ENCODE data around the gene FARS2.

The FARS2 gene

GRCh38 chr6:5316951-5317350, 55.6 kb downstream of the FARS2 start:
- DNase-seq (ENCODE audit: low read depth in 2 of 3, low spot score in 2 of 3) = no peak

DNA sequence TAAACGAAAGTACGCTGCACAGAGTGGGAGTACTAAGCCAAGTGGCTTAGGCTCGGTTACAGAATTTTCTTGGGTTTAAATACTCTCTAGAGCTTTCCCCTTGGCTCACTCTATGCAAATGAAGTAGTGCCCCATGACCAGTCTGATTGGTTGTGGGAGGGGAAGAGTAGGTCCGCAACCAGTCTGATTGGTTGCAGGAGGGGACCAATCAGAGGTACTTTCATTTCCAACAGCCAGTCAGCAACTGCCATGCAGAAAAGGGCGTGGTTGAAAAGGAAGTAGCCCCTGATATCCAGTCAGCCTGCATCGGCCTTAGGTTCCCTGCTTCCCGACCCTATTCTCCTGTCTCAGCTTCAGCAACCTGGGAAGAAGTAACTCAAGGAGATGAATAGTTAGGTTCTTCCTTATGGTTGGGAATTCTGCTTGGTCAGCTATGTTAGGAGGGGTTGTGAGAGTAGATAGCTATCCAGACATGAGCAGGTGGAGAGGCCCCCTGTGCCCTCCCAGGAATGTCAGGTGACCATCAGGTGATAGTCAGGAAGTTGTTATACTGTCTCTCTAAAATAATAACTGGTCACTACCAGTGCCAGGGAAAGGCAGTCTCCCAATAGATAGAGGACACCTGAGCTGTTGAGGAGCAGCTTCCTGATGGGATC, 57.4 kb downstream of the FARS2 start:
- DNase-seq (ENCODE audit: low read depth in 2 of 3, low spot score in 2 of 3) = no peak

DNA sequence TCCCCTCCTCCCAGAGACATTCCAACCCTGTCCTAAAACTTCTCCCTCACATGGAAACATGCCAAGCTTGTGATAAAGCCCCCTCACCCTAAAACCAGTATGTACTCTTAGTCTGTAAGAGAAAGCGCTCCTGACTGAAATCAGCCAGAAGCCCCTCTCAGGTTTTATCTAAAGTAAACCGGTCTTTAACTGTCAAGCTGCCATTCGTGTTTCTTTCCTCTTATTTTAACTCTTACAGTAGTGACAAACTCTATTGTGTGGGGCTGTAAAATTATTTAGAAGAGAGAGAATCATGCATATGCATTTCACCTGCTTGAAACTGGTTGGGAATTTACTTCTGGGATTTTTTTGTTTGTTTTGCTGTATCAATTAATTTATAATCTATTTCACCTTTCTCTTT, 62.7 kb downstream of the FARS2 start:
- no peak for DNase-seq (ENCODE audit: low read depth in 2 of 3, low spot score in 2 of 3)

DNA sequence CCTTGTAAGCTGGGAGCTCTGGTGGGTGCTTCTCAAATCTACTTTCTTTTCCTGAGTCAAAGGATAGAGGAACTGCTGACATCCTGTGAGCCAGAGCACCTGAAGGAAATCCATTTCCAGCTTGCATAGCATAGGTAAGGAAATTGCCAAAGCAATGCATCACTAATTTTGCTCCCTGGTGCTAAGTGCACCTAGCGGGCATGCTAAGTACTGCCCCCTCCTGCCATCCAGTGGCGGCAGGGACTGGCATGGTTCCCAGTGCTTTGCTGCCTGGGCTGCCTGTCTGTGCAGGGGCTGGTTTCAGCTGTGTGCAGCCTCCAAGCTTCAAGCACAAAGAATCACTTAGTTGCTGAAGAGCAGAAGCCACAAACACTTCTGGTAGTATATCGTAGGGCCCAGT, 63.9 kb downstream of the FARS2 start:
- no peak for DNase-seq (ENCODE audit: low read depth in 2 of 3, low spot score in 2 of 3)

GRCh38 chr6:5326022-5326641, 64.8 kb downstream of the FARS2 start:
- DNase-seq (ENCODE audit: low read depth in 2 of 3, low spot score in 2 of 3) = no peak

DNA sequence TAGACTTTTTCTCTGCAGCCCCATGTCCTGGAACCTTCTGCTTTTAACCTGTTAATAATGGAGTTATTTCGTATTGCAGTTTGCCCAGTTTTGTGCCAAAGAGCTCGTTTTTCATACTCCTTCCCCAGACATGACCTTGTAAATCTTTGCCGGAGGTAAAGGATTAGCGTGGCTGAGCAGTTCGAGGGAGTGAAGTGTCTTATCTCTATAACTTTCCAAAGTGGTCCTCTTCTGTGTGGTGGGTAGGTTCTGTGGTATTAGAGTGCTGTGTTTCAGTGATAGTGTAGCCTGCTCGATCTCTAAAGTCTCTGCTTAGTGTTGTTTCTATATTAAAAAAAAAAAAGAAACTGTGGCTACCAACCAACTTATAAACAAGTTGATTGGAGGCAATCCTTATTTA, 67.5 kb downstream of the FARS2 start:
- DNase-seq (ENCODE audit: low read depth in 2 of 3, low spot score in 2 of 3) = no peak

DNA sequence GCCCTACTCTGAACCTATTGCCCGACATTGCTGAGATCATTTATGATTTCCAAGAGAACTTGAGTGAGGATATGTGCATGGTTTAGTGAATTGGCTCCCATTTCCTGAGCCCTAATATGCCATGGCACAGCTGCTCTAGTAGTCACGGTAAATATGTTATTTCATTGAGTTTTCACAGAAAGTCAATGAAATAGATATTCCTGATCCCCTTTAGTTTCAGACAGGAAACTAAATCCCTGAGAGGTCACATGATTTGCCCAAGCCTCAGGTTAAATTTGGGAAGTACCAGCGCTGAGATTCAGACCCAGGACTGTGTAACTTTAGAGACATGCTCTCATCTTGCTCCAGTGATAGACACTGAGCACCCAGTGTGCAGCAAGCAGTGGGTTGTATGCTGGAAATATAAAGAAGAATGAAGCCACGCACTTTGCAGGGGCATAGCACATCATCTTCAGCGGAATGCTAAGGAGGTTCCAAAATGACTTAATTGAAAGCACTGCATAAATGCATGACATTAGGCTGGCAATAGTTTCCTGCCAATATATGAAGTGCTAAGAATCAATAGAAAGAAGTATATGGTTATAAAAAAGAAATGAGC, 70.6 kb downstream of the FARS2 start:
- DNase-seq (ENCODE audit: low read depth in 2 of 3, low spot score in 2 of 3) = no peak

DNA sequence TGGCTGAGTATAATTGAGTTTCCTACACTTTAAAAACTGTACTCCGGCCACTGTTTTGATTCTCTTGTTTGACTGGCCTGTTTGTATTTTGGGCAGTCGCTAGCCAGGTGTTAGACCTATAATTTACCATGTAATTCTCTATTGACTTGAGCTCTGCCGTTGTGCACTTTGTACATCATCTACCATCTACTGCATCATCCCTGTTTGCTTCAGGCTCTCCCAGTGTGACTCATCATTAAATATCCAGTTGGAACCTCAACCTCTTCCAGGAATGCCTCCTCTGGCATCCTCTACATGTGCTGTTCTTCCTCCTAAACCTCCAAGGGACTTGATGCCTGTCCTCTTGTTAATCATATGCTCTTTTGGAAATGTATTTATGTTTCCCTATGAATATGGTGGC, 72.3 kb downstream of the FARS2 start:
- DNase-seq (ENCODE audit: low read depth in 2 of 3, low spot score in 2 of 3) = no peak

- no peak for DNase-seq (ENCODE audit: low read depth in 2 of 3, low spot score in 2 of 3)
Observed at GRCh38 chr6:5334341-5334740, 73.0 kb downstream of the FARS2 start.

DNA sequence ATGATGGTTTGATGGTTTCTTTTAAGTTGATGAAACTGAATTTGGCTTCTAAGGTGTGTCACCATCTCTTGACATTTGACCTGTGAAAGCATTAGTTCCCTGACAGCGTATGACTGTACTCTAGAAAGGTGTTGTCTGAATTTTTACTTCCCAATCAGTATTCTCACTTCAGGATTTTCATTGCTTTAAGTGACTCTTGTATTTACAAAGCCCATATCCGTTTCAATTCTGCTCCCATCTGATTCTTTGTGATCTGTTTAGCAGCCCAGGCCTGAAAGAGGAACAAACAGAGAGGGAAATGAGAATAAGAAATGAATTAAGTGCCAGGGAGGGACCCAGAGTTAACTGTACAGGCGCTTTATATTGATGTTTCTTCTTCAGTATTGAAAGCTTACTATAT, 73.7 kb downstream of the FARS2 start:
- DNase-seq (ENCODE audit: low read depth in 2 of 3, low spot score in 2 of 3) = no peak

DNA sequence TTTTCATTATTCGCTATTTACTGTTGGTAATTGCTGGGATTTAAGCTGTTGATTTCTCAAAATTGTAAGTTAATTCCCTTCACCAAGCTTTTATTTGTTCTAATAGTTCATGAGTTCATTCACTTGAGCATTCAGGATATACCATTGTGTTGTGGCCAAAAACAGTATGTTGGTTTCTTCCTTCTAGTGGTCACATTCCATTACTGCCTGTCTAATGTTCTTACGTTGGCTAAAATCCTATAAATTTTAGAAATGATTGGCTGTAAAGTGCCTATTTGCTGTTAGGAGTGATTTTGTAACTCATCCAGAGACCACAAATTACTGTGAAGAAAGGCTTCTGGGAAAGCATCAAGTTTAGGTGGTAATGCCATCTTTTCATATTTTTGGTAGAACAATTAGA, 76.3 kb downstream of the FARS2 start:
- no peak for DNase-seq (ENCODE audit: low read depth in 2 of 3, low spot score in 2 of 3)

- DNase-seq (ENCODE audit: low read depth in 2 of 3, low spot score in 2 of 3) = no peak
Observed at GRCh38 chr6:5338177-5338960, 77.1 kb downstream of the FARS2 start.

DNA sequence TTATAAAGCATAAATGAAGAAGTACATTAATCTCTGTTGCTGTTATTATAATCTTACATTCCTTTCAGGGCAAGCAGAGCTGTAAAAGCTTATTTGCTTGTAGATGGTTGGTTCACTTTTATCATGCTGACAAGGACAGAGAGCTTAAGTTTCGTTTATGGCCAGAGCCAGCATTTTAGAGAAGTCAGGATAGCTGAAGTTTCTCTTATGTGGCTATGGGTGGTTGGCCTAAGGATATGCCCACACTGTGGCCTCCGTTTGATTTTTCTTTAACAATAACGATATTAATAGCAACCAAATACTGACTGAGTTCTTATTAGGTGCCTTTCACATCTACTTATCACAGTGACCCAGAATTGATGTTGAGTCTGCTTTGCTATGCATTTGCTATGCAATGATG, 78.5 kb downstream of the FARS2 start:
- no peak for DNase-seq (ENCODE audit: low read depth in 2 of 3, low spot score in 2 of 3)

- no peak for DNase-seq (ENCODE audit: low read depth in 2 of 3, low spot score in 2 of 3)
Observed at GRCh38 chr6:5341845-5342244, 80.5 kb downstream of the FARS2 start.

- DNase-seq (ENCODE audit: low read depth in 2 of 3, low spot score in 2 of 3) = no peak
Observed at GRCh38 chr6:5343998-5344397, 82.7 kb downstream of the FARS2 start.

DNA sequence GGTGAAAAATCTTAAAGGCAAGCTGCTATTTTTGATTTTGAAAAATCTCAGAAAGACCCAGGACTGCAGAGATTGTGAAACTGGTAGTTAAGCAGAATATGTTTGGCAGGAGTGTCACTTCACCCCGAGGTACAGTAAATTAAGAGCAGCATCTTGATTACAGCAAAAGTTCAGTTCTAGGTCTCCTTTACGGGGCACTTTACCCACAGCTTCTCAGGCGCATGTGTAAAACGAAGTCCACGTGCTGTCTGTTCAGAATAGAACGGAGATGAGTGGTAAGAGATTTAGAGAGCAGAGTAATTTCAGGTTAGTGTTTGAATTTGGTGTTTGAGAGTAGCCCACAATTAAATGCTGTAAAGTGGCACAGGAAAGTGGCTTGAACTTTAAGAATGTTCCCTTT, 84.0 kb downstream of the FARS2 start:
- DNase-seq (ENCODE audit: low read depth in 2 of 3, low spot score in 2 of 3) = no peak

- DNase-seq (ENCODE audit: low read depth in 2 of 3, low spot score in 2 of 3) = no peak
Observed at GRCh38 chr6:5351552-5352210, 90.4 kb downstream of the FARS2 start.

- DNase-seq (ENCODE audit: low read depth in 2 of 3, low spot score in 2 of 3) = no peak
Observed at GRCh38 chr6:5353971-5354370, 92.7 kb downstream of the FARS2 start.

DNA sequence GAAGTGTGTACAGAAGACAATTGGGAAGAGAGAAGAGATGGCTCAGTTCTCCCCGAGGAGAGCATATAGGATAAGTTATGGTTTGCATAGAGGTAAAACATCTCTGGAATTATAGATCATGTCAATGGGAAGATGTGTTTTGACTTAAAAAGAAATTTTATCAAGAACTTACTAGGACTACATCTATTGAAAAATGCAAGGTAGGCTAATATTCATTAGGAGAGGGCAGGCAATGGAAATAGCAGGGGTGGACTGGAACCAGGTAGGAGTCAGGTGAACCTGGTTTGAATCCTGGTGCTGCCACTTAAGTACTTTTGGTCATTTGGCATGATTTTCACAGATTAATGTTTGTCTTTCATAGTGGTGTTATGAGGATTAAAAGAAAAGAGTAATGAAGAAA, 96.2 kb downstream of the FARS2 start:
- DNase-seq (ENCODE audit: low read depth in 2 of 3, low spot score in 2 of 3) = no peak

GRCh38 chr6:5359417-5359816, 98.1 kb downstream of the FARS2 start:
- DNase-seq (ENCODE audit: low read depth in 2 of 3, low spot score in 2 of 3) = no peak

DNA sequence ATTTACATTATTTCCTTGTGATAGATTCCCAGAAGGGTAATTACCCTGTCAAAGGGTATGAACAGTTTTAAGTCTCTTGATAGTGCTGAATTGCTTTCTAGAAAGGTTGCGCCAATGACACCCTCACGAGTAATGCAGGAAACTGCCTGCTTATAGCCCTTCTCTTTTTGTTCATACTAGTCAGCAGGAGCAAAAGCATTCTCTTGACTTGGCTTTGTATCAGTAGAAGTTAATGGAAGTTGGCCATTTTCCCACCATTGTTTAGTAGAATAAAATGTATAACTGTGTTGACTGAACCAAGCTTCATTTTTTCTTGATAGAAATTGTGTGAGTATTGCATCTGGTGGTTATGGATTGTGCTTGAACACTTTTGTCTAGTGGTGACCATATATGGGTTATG, 100.1 kb downstream of the FARS2 start:
- no peak for DNase-seq (ENCODE audit: low read depth in 2 of 3, low spot score in 2 of 3)

All from activated CD8-positive, alpha-beta memory T cell treated with anti-CD3 and anti-CD28 coated beads for 48 hours (primary cell).